Fibroblast of villous mesenchyme (primary cell): ENCODE results near the gene TMPRSS2. TPM values are rescaled to one million over a fixed set of nuclear protein-coding genes. Genes with fewer than 3 reads are reported as not detected.

Source experiments
- DNase-seq: peaks from one replicate; pipeline ENCODE4 v3.0.0-alpha.2; 2010; ENCODE audit warnings: low read depth
- H3K4me3 ChIP-seq: 2 replicates; pipeline ENCODE4 v1.5.1; 2011; ENCODE audit warnings: low read depth, mild to moderate bottlenecking, low read length
- CTCF ChIP-seq: IDR thresholded peaks from 2 replicates; pipeline ENCODE4 v1.5.1; 2012; ENCODE audit warnings: low read depth, mild to moderate bottlenecking, low read length; ENCODE audit not compliant: insufficient read depth
- total RNA-seq: library from RNA; depleted of rRNA; stranded (reverse); fragments of >200 nt; gene quantifications from 2 replicates; pipeline ENCODE4 v1.2.3, GENCODE V29; 2012

Gene TMPRSS2
- total RNA-seq, 1 donor: not detected

GRCh38 chr21:41437729-41438128, 70.2 kb downstream of the TMPRSS2 start:
- DNase-seq: no peak
- no peak for TF ChIP-seq CTCF
- H3K4me3 ChIP-seq: no peak overlapping the region

GRCh38 chr21:41435706-41436105, 72.3 kb downstream of the TMPRSS2 start:
- no peak overlapping the region for H3K4me3 ChIP-seq
- no peak for DNase-seq
- no peak for TF ChIP-seq CTCF

- H3K4me3 ChIP-seq: no peak overlapping the region
- DNase-seq: no peak
- TF ChIP-seq CTCF: no peak
Observed at GRCh38 chr21:41433566-41433965, 74.4 kb downstream of the TMPRSS2 start.

- TF ChIP-seq CTCF: no peak
- DNase-seq: no peak
- no peak overlapping the region for H3K4me3 ChIP-seq
Observed at GRCh38 chr21:41432562-41433460, 75.1 kb downstream of the TMPRSS2 start.

- H3K4me3 ChIP-seq: no peak overlapping the region
- TF ChIP-seq CTCF: no peak
- DNase-seq: no peak
Observed at GRCh38 chr21:41431788-41432548, 76.0 kb downstream of the TMPRSS2 start.

GRCh38 chr21:41429925-41430491, 78.0 kb downstream of the TMPRSS2 start:
- H3K4me3 ChIP-seq: no peak overlapping the region
- no peak for TF ChIP-seq CTCF
- DNase-seq: no peak
